ENCODE measurements around the gene FOXP2.
"Not testable (repeated sequence)": the region's sequence is repeated elsewhere in the genome, so short reads cannot be mapped to it uniquely, and the experiment has no call there.

The FOXP2 gene

GRCh38 chr7:114414156-114415063, at the start of gene FOXP2:
Gene FOXP2, plus strand, starts transcription at chr7:114414815. Its CDS starts 11,697 bp downstream, at chr7:114426512.
- no peak for DNase-seq (ENCODE audit: low spot score)

- DNase-seq (ENCODE audit: low spot score): no peak
These were observed 48.8 kb upstream of the FOXP2 start for GRCh38 chr7:114365791-114366190.

- DNase-seq (ENCODE audit: low spot score): no peak
These were observed 46.1 kb upstream of the FOXP2 start for GRCh38 chr7:114368492-114368891.

GRCh38 chr7:114369294-114369693, 45.3 kb upstream of the FOXP2 start:
- no peak for DNase-seq (ENCODE audit: low spot score)

- DNase-seq (ENCODE audit: low spot score): no peak
These were observed 42.0 kb upstream of the FOXP2 start for GRCh38 chr7:114372619-114373018.

GRCh38 chr7:114375907-114376306, 38.7 kb upstream of the FOXP2 start:
- no peak for DNase-seq (ENCODE audit: low spot score)

- not testable (repeated sequence) for DNase-seq (ENCODE audit: low spot score)
These were observed 30.7 kb upstream of the FOXP2 start for GRCh38 chr7:114383946-114384345.

GRCh38 chr7:114384346-114384745, 30.3 kb upstream of the FOXP2 start:
- not testable (repeated sequence) for DNase-seq (ENCODE audit: low spot score)

- no peak for DNase-seq (ENCODE audit: low spot score)
These were observed 26.6 kb upstream of the FOXP2 start for GRCh38 chr7:114388021-114388420.

- no peak for DNase-seq (ENCODE audit: low spot score)
These were observed 21.9 kb upstream of the FOXP2 start for GRCh38 chr7:114392686-114393085.

GRCh38 chr7:114402876-114403635, 11.6 kb upstream of the FOXP2 start:
- no peak for DNase-seq (ENCODE audit: low spot score)

- DNase-seq (ENCODE audit: low spot score): peak; percentile 48
These were observed 9.2 kb upstream of the FOXP2 start for GRCh38 chr7:114405427-114405826.

GRCh38 chr7:114409750-114410149, 4.9 kb upstream of the FOXP2 start:
- no peak for DNase-seq (ENCODE audit: low spot score)

- no peak for DNase-seq (ENCODE audit: low spot score)
These were observed 2.1 kb upstream of the FOXP2 start for GRCh38 chr7:114412548-114412947.

GRCh38 chr7:114413761-114414155, 857 bp upstream of the FOXP2 start:
- no peak for DNase-seq (ENCODE audit: low spot score)

- DNase-seq (ENCODE audit: low spot score): no peak
These were observed 712 bp downstream of the FOXP2 start for GRCh38 chr7:114415064-114415989.

- DNase-seq (ENCODE audit: low spot score): no peak
These were observed 1.7 kb downstream of the FOXP2 start for GRCh38 chr7:114416129-114416990.

- DNase-seq (ENCODE audit: low spot score): no peak
These were observed 2.7 kb downstream of the FOXP2 start for GRCh38 chr7:114417290-114417689.

- DNase-seq (ENCODE audit: low spot score): no peak
These were observed 3.5 kb downstream of the FOXP2 start for GRCh38 chr7:114418117-114418516.

- DNase-seq (ENCODE audit: low spot score): no peak
These were observed 5.0 kb downstream of the FOXP2 start for GRCh38 chr7:114419441-114420272.

Data from kidney capillary endothelial cell (primary cell).